K562 (cell line): Measurements from ENCODE around the gene ENPP6. TPM values are rescaled to one million over a fixed set of nuclear protein-coding genes. Genes with fewer than 3 reads are reported as not detected.

Experiments used
- SMAD3 ChIP-seq: fragments of 450-650 bp; formaldehyde crosslinking; conservative IDR thresholded peaks from 2 replicates; pipeline ENCODE4 v1.4.0; 2020; ENCODE audit warnings: mild to moderate bottlenecking
- SPI1 ChIP-seq: IDR thresholded peaks from 2 replicates; pipeline ENCODE4 v1.6.1; 2011; ENCODE audit warnings: low read depth, low read length, control low read depth, borderline replicate concordance
- STAT5A ChIP-seq: IDR thresholded peaks from 2 replicates; pipeline ENCODE4 v1.6.1; 2012; ENCODE audit warnings: low read length, inconsistent platforms, borderline replicate concordance
- ZBTB17 ChIP-seq: fragments of 450-650 bp; formaldehyde crosslinking; IDR thresholded peaks from 2 replicates; pipeline ENCODE4 v1.4.0; 2020; ENCODE audit warnings: mild to moderate bottlenecking
- polyA plus RNA-seq, 8 experiments: library from polyadenylated mRNA; depleted of rRNA in 4 of 8; stranded (reverse) in 5 of 8; unstranded in 3 of 8; fragments of >200 nt; fragmentation: Nextera tagmentation in 2 of 8; fragmentation: Illumina TruSeq in 1 of 8; extraction: Ambion mirVana in 2 of 8; extraction: Trizol in 1 of 8; gene quantifications; 2 replicates each; pipeline versions ENCODE4 v1.2.1 to v1.2.3, GENCODE V29; 2011 to 2014; ENCODE audit warnings: inconsistent platforms in 1 of 8, missing spikeins in 1 of 8
- total RNA-seq, 7 experiments: library from RNA; depleted of rRNA in 6 of 7; stranded (reverse); fragments of >200 nt in 6 of 7; fragmentation: Illumina TruSeq in 2 of 7; extraction: Trizol in 2 of 7; gene quantifications; 2 replicates each; pipeline versions ENCODE4 v1.2.1 to v1.2.3, GENCODE V29; 2011 to 2021; ENCODE audit warnings: low replicate concordance in 1 of 7
- TF ChIP-seq, protein P1 (sequence below), 2 experiments: IDR thresholded peaks in 1 of 2; conservative IDR thresholded peaks in 1 of 2; 2 replicates each; pipeline ENCODE4 v1.6.1; 2016; ENCODE audit warnings: low read depth in 2 of 2, mild to moderate bottlenecking in 1 of 2, missing compliant biosample characterization in 1 of 2, missing genetic modification characterization in 1 of 2, moderate library complexity in 1 of 2
- TF ChIP-seq, protein P2 (sequence below): fragments of 450-650 bp; IDR thresholded peaks from 2 replicates; pipeline ENCODE4 v1.6.1; 2016
- TF ChIP-seq, protein P3 (sequence below): fragments of 450-650 bp; IDR thresholded peaks from 2 replicates; pipeline ENCODE4 v1.6.1; 2018; ENCODE audit not compliant: partially characterized antibody
- TF ChIP-seq, protein P4 (sequence below): fragments of 450-650 bp; IDR thresholded peaks from 2 replicates; pipeline ENCODE4 v1.6.1; 2016; ENCODE audit warnings: mild to moderate bottlenecking, moderate library complexity

The ENPP6 gene
- total and polyA plus RNA-seq, 9 of the 15 experiments (the other 6 are each of a cell fraction or from before 2014, with no cell fraction given): 0.29 TPM; not detected in 8

DNA sequence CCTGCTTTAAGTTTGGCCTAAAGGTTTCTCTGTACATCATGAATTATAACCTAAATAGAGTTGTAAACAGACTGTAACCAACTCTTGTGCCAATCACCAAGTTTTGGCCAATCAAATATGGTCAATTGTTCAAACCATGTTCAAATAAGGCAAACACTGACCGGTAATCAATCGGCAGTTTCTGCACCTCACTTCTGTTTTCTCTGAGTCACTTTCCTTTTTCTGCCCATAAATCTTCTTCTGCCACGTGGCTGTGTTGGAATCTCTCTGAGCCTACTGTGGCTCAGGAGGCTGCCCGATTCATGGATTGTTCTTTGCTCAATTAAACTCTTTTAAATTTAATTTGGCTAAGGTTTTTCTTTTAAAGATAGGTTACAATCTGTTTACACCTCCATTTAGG, 16.5 kb upstream of the ENPP6 start (continued):
- TF ChIP-seq, protein P1, sequence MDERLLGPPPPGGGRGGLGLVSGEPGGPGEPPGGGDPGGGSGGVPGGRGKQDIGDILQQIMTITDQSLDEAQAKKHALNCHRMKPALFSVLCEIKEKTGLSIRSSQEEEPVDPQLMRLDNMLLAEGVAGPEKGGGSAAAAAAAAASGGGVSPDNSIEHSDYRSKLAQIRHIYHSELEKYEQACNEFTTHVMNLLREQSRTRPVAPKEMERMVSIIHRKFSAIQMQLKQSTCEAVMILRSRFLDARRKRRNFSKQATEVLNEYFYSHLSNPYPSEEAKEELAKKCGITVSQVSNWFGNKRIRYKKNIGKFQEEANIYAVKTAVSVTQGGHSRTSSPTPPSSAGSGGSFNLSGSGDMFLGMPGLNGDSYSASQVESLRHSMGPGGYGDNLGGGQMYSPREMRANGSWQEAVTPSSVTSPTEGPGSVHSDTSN (CRISPR knock-in tag; IDR thresholded peaks at IDR 0.05; ENCODE audit: low read depth): no peak
- TF ChIP-seq, protein P1 (tag; conservative IDR thresholded peaks at IDR 0.05; ENCODE audit: low read depth): peak; percentile 87
- 0 out of 2 replicates have a peak, but pooled peaks have one; percentile 7 for TF ChIP-seq SPI1
- TF ChIP-seq, protein P2, sequence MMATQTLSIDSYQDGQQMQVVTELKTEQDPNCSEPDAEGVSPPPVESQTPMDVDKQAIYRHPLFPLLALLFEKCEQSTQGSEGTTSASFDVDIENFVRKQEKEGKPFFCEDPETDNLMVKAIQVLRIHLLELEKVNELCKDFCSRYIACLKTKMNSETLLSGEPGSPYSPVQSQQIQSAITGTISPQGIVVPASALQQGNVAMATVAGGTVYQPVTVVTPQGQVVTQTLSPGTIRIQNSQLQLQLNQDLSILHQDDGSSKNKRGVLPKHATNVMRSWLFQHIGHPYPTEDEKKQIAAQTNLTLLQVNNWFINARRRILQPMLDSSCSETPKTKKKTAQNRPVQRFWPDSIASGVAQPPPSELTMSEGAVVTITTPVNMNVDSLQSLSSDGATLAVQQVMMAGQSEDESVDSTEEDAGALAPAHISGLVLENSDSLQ: peak; percentile 90
- TF ChIP-seq, protein P3, sequence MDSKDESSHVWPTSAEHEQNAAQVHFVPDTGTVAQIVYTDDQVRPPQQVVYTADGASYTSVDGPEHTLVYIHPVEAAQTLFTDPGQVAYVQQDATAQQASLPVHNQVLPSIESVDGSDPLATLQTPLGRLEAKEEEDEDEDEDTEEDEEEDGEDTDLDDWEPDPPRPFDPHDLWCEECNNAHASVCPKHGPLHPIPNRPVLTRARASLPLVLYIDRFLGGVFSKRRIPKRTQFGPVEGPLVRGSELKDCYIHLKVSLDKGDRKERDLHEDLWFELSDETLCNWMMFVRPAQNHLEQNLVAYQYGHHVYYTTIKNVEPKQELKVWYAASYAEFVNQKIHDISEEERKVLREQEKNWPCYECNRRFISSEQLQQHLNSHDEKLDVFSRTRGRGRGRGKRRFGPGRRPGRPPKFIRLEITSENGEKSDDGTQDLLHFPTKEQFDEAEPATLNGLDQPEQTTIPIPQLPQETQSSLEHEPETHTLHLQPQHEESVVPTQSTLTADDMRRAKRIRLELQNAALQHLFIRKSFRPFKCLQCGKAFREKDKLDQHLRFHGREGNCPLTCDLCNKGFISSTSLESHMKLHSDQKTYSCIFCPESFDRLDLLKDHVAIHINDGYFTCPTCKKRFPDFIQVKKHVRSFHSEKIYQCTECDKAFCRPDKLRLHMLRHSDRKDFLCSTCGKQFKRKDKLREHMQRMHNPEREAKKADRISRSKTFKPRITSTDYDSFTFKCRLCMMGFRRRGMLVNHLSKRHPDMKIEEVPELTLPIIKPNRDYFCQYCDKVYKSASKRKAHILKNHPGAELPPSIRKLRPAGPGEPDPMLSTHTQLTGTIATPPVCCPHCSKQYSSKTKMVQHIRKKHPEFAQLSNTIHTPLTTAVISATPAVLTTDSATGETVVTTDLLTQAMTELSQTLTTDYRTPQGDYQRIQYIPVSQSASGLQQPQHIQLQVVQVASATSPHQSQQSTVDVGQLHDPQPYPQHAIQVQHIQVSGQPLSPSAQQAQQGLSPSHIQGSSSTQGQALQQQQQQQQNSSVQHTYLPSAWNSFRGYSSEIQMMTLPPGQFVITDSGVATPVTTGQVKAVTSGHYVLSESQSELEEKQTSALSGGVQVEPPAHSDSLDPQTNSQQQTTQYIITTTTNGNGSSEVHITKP: no peak
- peak; percentile 87 for TF ChIP-seq ZBTB17
- TF ChIP-seq SMAD3 (CRISPR knock-in tag): 0 out of 2 replicates have a peak, but pooled peaks have one; percentile 27
- TF ChIP-seq STAT5A: no peak
- TF ChIP-seq, protein P4, sequence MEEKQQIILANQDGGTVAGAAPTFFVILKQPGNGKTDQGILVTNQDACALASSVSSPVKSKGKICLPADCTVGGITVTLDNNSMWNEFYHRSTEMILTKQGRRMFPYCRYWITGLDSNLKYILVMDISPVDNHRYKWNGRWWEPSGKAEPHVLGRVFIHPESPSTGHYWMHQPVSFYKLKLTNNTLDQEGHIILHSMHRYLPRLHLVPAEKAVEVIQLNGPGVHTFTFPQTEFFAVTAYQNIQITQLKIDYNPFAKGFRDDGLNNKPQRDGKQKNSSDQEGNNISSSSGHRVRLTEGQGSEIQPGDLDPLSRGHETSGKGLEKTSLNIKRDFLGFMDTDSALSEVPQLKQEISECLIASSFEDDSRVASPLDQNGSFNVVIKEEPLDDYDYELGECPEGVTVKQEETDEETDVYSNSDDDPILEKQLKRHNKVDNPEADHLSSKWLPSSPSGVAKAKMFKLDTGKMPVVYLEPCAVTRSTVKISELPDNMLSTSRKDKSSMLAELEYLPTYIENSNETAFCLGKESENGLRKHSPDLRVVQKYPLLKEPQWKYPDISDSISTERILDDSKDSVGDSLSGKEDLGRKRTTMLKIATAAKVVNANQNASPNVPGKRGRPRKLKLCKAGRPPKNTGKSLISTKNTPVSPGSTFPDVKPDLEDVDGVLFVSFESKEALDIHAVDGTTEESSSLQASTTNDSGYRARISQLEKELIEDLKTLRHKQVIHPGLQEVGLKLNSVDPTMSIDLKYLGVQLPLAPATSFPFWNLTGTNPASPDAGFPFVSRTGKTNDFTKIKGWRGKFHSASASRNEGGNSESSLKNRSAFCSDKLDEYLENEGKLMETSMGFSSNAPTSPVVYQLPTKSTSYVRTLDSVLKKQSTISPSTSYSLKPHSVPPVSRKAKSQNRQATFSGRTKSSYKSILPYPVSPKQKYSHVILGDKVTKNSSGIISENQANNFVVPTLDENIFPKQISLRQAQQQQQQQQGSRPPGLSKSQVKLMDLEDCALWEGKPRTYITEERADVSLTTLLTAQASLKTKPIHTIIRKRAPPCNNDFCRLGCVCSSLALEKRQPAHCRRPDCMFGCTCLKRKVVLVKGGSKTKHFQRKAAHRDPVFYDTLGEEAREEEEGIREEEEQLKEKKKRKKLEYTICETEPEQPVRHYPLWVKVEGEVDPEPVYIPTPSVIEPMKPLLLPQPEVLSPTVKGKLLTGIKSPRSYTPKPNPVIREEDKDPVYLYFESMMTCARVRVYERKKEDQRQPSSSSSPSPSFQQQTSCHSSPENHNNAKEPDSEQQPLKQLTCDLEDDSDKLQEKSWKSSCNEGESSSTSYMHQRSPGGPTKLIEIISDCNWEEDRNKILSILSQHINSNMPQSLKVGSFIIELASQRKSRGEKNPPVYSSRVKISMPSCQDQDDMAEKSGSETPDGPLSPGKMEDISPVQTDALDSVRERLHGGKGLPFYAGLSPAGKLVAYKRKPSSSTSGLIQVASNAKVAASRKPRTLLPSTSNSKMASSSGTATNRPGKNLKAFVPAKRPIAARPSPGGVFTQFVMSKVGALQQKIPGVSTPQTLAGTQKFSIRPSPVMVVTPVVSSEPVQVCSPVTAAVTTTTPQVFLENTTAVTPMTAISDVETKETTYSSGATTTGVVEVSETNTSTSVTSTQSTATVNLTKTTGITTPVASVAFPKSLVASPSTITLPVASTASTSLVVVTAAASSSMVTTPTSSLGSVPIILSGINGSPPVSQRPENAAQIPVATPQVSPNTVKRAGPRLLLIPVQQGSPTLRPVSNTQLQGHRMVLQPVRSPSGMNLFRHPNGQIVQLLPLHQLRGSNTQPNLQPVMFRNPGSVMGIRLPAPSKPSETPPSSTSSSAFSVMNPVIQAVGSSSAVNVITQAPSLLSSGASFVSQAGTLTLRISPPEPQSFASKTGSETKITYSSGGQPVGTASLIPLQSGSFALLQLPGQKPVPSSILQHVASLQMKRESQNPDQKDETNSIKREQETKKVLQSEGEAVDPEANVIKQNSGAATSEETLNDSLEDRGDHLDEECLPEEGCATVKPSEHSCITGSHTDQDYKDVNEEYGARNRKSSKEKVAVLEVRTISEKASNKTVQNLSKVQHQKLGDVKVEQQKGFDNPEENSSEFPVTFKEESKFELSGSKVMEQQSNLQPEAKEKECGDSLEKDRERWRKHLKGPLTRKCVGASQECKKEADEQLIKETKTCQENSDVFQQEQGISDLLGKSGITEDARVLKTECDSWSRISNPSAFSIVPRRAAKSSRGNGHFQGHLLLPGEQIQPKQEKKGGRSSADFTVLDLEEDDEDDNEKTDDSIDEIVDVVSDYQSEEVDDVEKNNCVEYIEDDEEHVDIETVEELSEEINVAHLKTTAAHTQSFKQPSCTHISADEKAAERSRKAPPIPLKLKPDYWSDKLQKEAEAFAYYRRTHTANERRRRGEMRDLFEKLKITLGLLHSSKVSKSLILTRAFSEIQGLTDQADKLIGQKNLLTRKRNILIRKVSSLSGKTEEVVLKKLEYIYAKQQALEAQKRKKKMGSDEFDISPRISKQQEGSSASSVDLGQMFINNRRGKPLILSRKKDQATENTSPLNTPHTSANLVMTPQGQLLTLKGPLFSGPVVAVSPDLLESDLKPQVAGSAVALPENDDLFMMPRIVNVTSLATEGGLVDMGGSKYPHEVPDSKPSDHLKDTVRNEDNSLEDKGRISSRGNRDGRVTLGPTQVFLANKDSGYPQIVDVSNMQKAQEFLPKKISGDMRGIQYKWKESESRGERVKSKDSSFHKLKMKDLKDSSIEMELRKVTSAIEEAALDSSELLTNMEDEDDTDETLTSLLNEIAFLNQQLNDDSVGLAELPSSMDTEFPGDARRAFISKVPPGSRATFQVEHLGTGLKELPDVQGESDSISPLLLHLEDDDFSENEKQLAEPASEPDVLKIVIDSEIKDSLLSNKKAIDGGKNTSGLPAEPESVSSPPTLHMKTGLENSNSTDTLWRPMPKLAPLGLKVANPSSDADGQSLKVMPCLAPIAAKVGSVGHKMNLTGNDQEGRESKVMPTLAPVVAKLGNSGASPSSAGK: 0 out of 2 replicates have a peak, but pooled peaks have one; percentile 13
